HepG2 (cell line): Measurements from ENCODE around the gene FXYD1. TPM values are rescaled to one million over a fixed set of nuclear protein-coding genes. Genes with fewer than 3 reads are reported as not detected.

Experiments
- HMGXB3 ChIP-seq: sonication (generic); formaldehyde crosslinking; IDR thresholded peaks from 2 replicates; pipeline ENCODE4 v1.4.0; 2020; ENCODE audit warnings: missing genetic modification reagents, borderline replicate concordance
- HNRNPLL ChIP-seq: fragments of 200-400 bp; formaldehyde crosslinking; IDR thresholded peaks from 2 replicates; pipeline ENCODE4 v1.6.1; 2017; ENCODE audit warnings: mild to moderate bottlenecking, low read depth, low read length; ENCODE audit not compliant: poor library complexity, severe bottlenecking
- KLF16 ChIP-seq, 2 experiments: sonication (generic) in 1 of 2; formaldehyde crosslinking in 1 of 2; IDR thresholded peaks; 2 replicates each; pipeline versions ENCODE4 v1.6.1 to v1.8.0; 2016 to 2023; ENCODE audit warnings: missing genetic modification reagents in 2 of 2, missing compliant biosample characterization in 1 of 2
- MXD4 ChIP-seq: IDR thresholded peaks from 2 replicates; pipeline ENCODE4 v1.6.1; 2016; ENCODE audit warnings: mild to moderate bottlenecking, missing biosample characterization, missing genetic modification reagents
- UBTF ChIP-seq: sonication (generic); formaldehyde crosslinking; IDR thresholded peaks from 2 replicates; pipeline ENCODE4 v1.4.0; 2020; ENCODE audit warnings: mild to moderate bottlenecking, missing genetic modification reagents
- ZFP62 ChIP-seq: sonication (generic); formaldehyde crosslinking; IDR thresholded peaks from 2 replicates; pipeline ENCODE4 v1.4.0; 2020; ENCODE audit warnings: missing genetic modification reagents
- ZMAT3 ChIP-seq: sonication (generic); formaldehyde crosslinking; conservative IDR thresholded peaks from 2 replicates; pipeline ENCODE4 v1.7.0; 2021; ENCODE audit warnings: missing genetic modification reagents
- ZNF776 ChIP-seq: sonication (generic); formaldehyde crosslinking; IDR thresholded peaks from 2 replicates; pipeline ENCODE4 v1.4.0; 2020; ENCODE audit warnings: mild to moderate bottlenecking, missing genetic modification reagents
- ZNF790 ChIP-seq: sonication (generic); formaldehyde crosslinking; IDR thresholded peaks from 2 replicates; pipeline ENCODE4 v1.8.0; 2022; ENCODE audit warnings: missing genetic modification reagents, mild to moderate bottlenecking, borderline replicate concordance
- ZSCAN21 ChIP-seq: sonication (generic); formaldehyde crosslinking; IDR thresholded peaks from 2 replicates; pipeline ENCODE4 v1.8.0; 2022; ENCODE audit warnings: mild to moderate bottlenecking, missing genetic modification reagents, moderate library complexity, borderline replicate concordance
- polyA plus RNA-seq, 8 experiments: library from polyadenylated mRNA; depleted of rRNA in 3 of 8; stranded (reverse) in 7 of 8; unstranded in 1 of 8; fragments of >200 nt; fragmentation: Illumina TruSeq in 4 of 8; extraction: Trizol in 4 of 8; gene quantifications; 2 replicates each; pipeline versions ENCODE4 v1.2.1 to v1.2.3, GENCODE V29; 2011 to 2016; ENCODE audit warnings: low read depth in 4 of 8, missing spikeins in 1 of 8, mixed read lengths in 1 of 8; ENCODE audit not compliant: insufficient read depth in 1 of 8
- total RNA-seq, 5 experiments: library from RNA; depleted of rRNA; stranded (reverse); fragments of >200 nt; fragmentation: Illumina TruSeq; extraction: Trizol; gene quantifications; 2 replicates each; pipeline ENCODE4 v1.2.3, GENCODE V29; 2016; ENCODE audit warnings: low read depth in 1 of 5

FXYD1 gene
- total and polyA plus RNA-seq, 2 of the 13 experiments (the other 11 are each of a cell fraction or from before 2014, with no cell fraction given) = 31.2 TPM; not detected in 1

- TF ChIP-seq UBTF (CRISPR knock-in tag) (no peak), ZNF776 (CRISPR knock-in tag) (no peak), HMGXB3 (CRISPR knock-in tag) (no peak), MXD4 (CRISPR knock-in tag) (no peak), HNRNPLL (no peak), ZFP62 (CRISPR knock-in tag) (no peak), ZNF790 (no peak), ZSCAN21 (no peak), KLF16 (CRISPR knock-in tag; IDR thresholded peaks at IDR 0.05) (no peak), ZMAT3 (CRISPR knock-in tag) (no peak)
These were observed 35.6 kb downstream of the FXYD1 start (continued) for GRCh38 chr19:35174226-35174625.
